HG02884 (cell line): ENCODE data around the gene SLC25A34.
"Not testable (repeated sequence)": the region's sequence is repeated elsewhere in the genome, so short reads cannot be mapped to it uniquely, and the experiment has no call there.

ENCODE experiments used
- ATAC-seq: cut with Tn5 transposase; IDR thresholded peaks from one replicate; pipeline ENCODE4 v1.9.1; 2021; ENCODE audit warnings: mild to moderate bottlenecking, moderate library complexity; ENCODE audit not compliant: unreplicated experiment

The SLC25A34 gene

GRCh38 chr1:15736038-15736891 is at the start of gene SLC25A34:
SLC25A34 (plus strand) TSS chr1:15736258; CDS start chr1:15736486, 228 bp downstream.
- no peak for ATAC-seq

GRCh38 chr1:15687446-15687845 is 48.6 kb upstream of the SLC25A34 start:
- no peak for ATAC-seq

GRCh38 chr1:15690317-15690716 is 45.7 kb upstream of the SLC25A34 start:
- ATAC-seq = no peak

- no peak for ATAC-seq
Observed at GRCh38 chr1:15691434-15692032, 44.5 kb upstream of the SLC25A34 start.

- no peak for ATAC-seq
Observed at GRCh38 chr1:15692121-15692682, 43.9 kb upstream of the SLC25A34 start.

GRCh38 chr1:15693371-15693770 is 42.7 kb upstream of the SLC25A34 start:
- no peak for ATAC-seq

GRCh38 chr1:15696956-15697521 is 39.0 kb upstream of the SLC25A34 start:
- peak; percentile 88 for ATAC-seq

- ATAC-seq = no peak
Observed at GRCh38 chr1:15698201-15698600, 37.9 kb upstream of the SLC25A34 start.

- ATAC-seq = not testable (repeated sequence)
Observed at GRCh38 chr1:15699321-15699720, 36.7 kb upstream of the SLC25A34 start.

- no peak for ATAC-seq
Observed at GRCh38 chr1:15700508-15700907, 35.5 kb upstream of the SLC25A34 start.

- no peak for ATAC-seq
Observed at GRCh38 chr1:15701784-15702183, 34.3 kb upstream of the SLC25A34 start.

- no peak for ATAC-seq
Observed at GRCh38 chr1:15702722-15703550, 33.1 kb upstream of the SLC25A34 start.

- ATAC-seq = no peak
Observed at GRCh38 chr1:15703562-15703961, 32.5 kb upstream of the SLC25A34 start.

GRCh38 chr1:15704526-15705183 is 31.4 kb upstream of the SLC25A34 start:
- ATAC-seq = no peak

- no peak for ATAC-seq
Observed at GRCh38 chr1:15705184-15705566, 30.9 kb upstream of the SLC25A34 start.

- ATAC-seq = no peak
Observed at GRCh38 chr1:15706751-15707150, 29.3 kb upstream of the SLC25A34 start.

GRCh38 chr1:15707239-15707925 is 28.7 kb upstream of the SLC25A34 start:
- no peak for ATAC-seq

- no peak for ATAC-seq
Observed at GRCh38 chr1:15708486-15709137, 27.4 kb upstream of the SLC25A34 start.

- no peak for ATAC-seq
Observed at GRCh38 chr1:15709226-15709625, 26.8 kb upstream of the SLC25A34 start.
